GM12891 (cell line): ENCODE measurements around the gene NFKB1.

Source experiments
- POLR2A ChIP-seq: IDR thresholded peaks from 2 replicates; pipeline ENCODE4 v1.6.1; 2011; ENCODE audit warnings: low read depth, low read length, control low read depth
- POLR2AphosphoS5 ChIP-seq: IDR thresholded peaks from 2 replicates; pipeline ENCODE4 v1.6.1; 2011; ENCODE audit warnings: low read depth, low read length, control low read depth
- POU2F2 ChIP-seq: IDR thresholded peaks from 2 replicates; pipeline ENCODE4 v1.6.1; 2011; ENCODE audit warnings: low read depth, mild to moderate bottlenecking, control low read depth, low read length, moderate library complexity
- TAF1 ChIP-seq: IDR thresholded peaks from 2 replicates; pipeline ENCODE4 v1.6.1; 2011; ENCODE audit warnings: low read depth, low read length, control low read depth

- no peak for TF ChIP-seq TAF1
- TF ChIP-seq POLR2A, result no peak
- no peak for TF ChIP-seq POLR2AphosphoS5
- TF ChIP-seq POU2F2, result no peak
These were observed 17.6 kb downstream of the NFKB1 start for GRCh38 chr4:102518703-102519131.
